Neural crest cell (in vitro differentiated cells): ENCODE results near the gene VPS16. TPM values are rescaled to one million over a fixed set of nuclear protein-coding genes. Genes with fewer than 3 reads are reported as not detected.

Experiments used
- DNase-seq: peaks from one replicate; pipeline ENCODE4 v3.0.0; 2021; ENCODE audit warnings: low read depth, mixed read lengths, low spot score
- H3K27ac Mint-ChIP-seq: one replicate; pipeline ENCODE4 v1.8.0; 2021; ENCODE audit warnings: mild to moderate bottlenecking, mixed read lengths; ENCODE audit not compliant: unreplicated experiment
- H3K27me3 Mint-ChIP-seq: 2 replicates; pipeline ENCODE4 v1.8.0; 2021; ENCODE audit warnings: low read depth, mild to moderate bottlenecking, mixed read lengths
- H3K36me3 Mint-ChIP-seq: 2 replicates; pipeline ENCODE4 v1.8.0; 2021; ENCODE audit warnings: low read depth, mild to moderate bottlenecking, mixed read lengths
- H3K4me1 Mint-ChIP-seq: 2 replicates; pipeline ENCODE4 v1.8.0; 2021; ENCODE audit warnings: mixed read lengths
- H3K4me3 Mint-ChIP-seq: one replicate; pipeline ENCODE4 v1.8.0; 2021; ENCODE audit warnings: mild to moderate bottlenecking, mixed read lengths
- H3K9me3 Mint-ChIP-seq: 2 replicates; pipeline ENCODE4 v1.8.0; 2021; ENCODE audit warnings: mixed read lengths
- total RNA-seq: library from RNA; stranded (reverse); gene quantifications from 2 replicates; pipeline ENCODE4 v1.2.1, GENCODE V29; 2021
- TF ChIP-seq, protein P1 (sequence below): fragments of 200-600 bp; sonication (generic); conservative IDR thresholded peaks from 2 replicates; pipeline ENCODE4 v1.5.0; 2021; ENCODE audit warnings: antibody characterized with exemption, mild to moderate bottlenecking

The VPS16 gene
- total RNA-seq, 1 donor from 2014 or later, result 50.6 TPM

DNA sequence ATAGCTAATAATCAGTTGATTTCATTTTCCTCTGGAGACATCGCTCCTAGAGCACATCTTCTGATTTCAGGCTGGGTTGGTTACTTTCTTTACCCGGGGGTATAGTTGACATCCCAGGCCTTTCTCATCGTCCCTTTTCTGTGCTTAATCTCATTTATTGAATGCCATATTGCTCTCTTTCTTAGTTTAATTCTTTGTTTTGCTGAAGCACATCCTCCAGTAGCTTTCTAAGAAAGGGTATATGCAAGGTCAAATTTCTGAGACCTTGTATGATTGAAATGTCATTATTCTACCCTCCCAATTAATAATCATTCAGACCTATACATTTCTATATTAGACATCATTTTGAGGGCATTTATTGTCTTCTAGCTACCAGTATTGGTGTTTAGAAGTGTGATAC, 28.4 kb upstream of the VPS16 start:
- Mint-ChIP-seq H3K4me1 (peaks cover 6% of the 10 kb centered on the region), H3K27me3 (peaks cover 9% of the 10 kb centered on the region), H3K4me3 (no peak overlapping the region), H3K36me3 (peaks cover 3% of the 10 kb centered on the region), H3K9me3 (peaks cover 8% of the 10 kb centered on the region), H3K27ac (no peak overlapping the region)
- TF ChIP-seq, protein P1, sequence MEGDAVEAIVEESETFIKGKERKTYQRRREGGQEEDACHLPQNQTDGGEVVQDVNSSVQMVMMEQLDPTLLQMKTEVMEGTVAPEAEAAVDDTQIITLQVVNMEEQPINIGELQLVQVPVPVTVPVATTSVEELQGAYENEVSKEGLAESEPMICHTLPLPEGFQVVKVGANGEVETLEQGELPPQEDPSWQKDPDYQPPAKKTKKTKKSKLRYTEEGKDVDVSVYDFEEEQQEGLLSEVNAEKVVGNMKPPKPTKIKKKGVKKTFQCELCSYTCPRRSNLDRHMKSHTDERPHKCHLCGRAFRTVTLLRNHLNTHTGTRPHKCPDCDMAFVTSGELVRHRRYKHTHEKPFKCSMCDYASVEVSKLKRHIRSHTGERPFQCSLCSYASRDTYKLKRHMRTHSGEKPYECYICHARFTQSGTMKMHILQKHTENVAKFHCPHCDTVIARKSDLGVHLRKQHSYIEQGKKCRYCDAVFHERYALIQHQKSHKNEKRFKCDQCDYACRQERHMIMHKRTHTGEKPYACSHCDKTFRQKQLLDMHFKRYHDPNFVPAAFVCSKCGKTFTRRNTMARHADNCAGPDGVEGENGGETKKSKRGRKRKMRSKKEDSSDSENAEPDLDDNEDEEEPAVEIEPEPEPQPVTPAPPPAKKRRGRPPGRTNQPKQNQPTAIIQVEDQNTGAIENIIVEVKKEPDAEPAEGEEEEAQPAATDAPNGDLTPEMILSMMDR, result no peak
- no peak for DNase-seq

- Mint-ChIP-seq H3K36me3 (peaks cover under 1% of the 10 kb centered on the region), H3K4me1 (peaks cover 2% of the 10 kb centered on the region), H3K27ac (no peak overlapping the region), H3K4me3 (no peak overlapping the region), H3K9me3 (peaks cover 5% of the 10 kb centered on the region), H3K27me3 (peaks cover 8% of the 10 kb centered on the region)
- DNase-seq, result no peak
- TF ChIP-seq, protein P1, result no peak
These were observed 26.5 kb upstream of the VPS16 start for GRCh38 chr20:2814076-2814475.

DNA sequence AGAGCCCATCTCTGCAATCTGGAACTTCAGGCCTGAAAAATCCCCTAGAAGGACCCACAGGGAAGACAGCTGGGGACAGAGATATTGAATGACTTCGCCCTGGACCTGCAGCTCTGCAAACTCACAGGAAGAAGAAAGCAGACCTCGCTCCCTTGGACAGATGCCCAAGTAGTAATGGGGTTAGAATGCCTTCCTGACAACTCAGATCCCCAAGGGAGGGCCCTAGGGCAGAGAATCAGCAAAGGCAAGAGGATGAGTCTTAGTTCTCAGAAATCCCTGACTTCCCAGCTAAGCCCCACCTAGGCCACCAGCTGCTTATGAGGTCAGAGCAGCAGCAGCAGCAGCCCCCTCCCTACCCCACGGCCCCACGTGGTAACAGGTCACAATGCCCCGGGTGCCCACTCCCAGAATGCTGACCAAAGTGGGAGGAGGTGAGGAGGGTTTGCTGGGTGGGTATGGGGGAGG, 25.9 kb upstream of the VPS16 start, which contains the start of gene C20orf141:
Gene C20orf141 (plus strand): TSS at position 401 of the 465 bp plus-strand sequence. CDS start 198 bp downstream, outside the sequence.
- Mint-ChIP-seq H3K27me3 (peaks cover 9% of the 10 kb centered on the region), H3K4me3 (no peak within 1 kb of the TSS), H3K27ac (no peak within 1 kb of the TSS), H3K9me3 (peaks cover 3% of the 10 kb centered on the region), H3K4me1 (no peaks in the 10 kb centered on the region), H3K36me3 (no peaks in the 10 kb centered on the region)
- TF ChIP-seq, protein P1, result no peak
- DNase-seq, result no peak

GRCh38 chr20:2815242-2815900, 25.2 kb upstream of the VPS16 start:
- Mint-ChIP-seq H3K4me3 (no peak overlapping the region), H3K4me1 (peaks cover 4% of the 10 kb centered on the region), H3K27ac (no peak overlapping the region), H3K27me3 (peaks cover 16% of the 10 kb centered on the region), H3K36me3 (no peaks in the 10 kb centered on the region), H3K9me3 (peaks cover 3% of the 10 kb centered on the region)
- TF ChIP-seq, protein P1, result no peak
- DNase-seq, result no peak

GRCh38 chr20:2816030-2816582, 24.4 kb upstream of the VPS16 start, which contains the start of gene TMEM239:
Gene TMEM239 (plus strand): TSS chr20:2816364. CDS start chr20:2816555, 191 bp downstream.
- H3K4me3 Mint-ChIP-seq, result no peak within 1 kb of the TSS
- DNase-seq, result no peak
- H3K27ac Mint-ChIP-seq, result no peak within 1 kb of the TSS
- peaks cover 16% of the 10 kb centered on the region for H3K27me3 Mint-ChIP-seq
- H3K9me3 Mint-ChIP-seq, result peaks cover 1% of the 10 kb centered on the region
- peaks cover 4% of the 10 kb centered on the region for H3K4me1 Mint-ChIP-seq
- TF ChIP-seq, protein P1, result no peak
- no peaks in the 10 kb centered on the region for H3K36me3 Mint-ChIP-seq
